Measurements from ENCODE around the gene NPHP1.
"Not testable (repeated sequence)": the region's sequence is repeated elsewhere in the genome, so short reads cannot be mapped to it uniquely, and the experiment has no call there.

Gene NPHP1

DNA sequence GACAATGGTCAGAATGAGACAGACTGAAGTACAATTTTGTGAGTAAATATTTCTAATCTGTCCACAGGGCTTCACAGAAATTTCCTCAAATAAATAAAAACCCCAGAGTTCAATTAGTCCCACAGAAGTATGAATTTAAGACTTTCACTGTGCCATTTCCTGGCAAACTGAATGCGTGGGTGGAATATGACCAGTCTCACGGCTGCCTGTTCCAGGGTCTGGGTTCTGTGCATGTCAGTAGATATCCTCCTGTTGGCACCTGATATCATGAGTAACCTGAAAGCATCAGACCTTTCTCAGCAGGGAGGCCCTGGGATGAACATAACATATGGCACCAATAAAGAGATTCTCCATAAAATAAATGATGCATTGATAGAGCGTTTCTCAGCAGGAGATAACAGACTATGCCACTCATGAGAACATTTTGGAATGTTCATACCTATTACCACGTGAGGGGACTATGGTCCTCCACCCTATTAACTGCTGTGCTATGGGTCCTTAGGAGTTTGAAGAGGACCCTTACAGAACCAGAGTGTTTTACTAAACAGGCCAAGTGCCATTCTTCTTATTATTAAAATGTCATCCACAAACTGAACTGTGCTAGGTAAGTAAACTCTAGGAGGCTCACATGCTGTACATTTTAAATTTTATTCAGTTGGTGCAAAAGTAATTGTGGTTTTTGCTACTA lies 78.6 kb downstream of the NPHP1 start:
- no peak for DNase-seq

DNA sequence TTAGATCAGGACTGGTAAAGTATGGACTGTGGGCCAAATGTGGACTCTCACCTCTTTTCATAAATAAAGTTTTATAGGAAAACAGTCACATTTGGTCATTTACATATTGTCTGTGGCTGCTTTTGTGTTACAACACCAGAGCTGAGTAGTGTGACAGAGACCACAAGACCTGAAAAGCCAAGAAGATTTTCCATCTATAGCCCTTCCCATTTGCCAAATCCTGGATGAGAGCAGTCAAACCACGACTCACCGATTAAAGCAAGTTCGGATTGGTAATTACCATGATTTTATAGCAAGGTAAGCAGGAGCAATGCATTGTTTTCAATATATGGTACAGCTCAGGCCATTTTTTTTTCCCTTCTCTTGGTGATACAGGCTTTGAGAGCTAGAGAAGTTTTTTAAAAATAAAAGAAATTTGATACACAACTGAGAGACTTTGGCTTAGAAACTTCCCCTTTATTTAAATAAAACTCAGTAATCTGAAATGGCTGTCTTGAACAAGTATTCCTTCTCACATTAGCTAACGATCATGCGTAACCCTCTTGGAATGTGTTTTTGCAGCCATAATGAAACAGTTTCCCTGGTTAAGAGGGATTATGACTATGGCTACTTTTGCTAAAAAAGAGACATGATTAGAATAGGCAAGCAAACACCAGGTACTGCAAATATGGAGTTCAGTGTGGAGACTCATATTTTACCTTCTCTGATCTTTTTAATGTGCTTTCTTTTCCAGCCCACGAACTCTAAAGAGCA lies 79.7 kb downstream of the NPHP1 start:
- no peak for DNase-seq

DNA sequence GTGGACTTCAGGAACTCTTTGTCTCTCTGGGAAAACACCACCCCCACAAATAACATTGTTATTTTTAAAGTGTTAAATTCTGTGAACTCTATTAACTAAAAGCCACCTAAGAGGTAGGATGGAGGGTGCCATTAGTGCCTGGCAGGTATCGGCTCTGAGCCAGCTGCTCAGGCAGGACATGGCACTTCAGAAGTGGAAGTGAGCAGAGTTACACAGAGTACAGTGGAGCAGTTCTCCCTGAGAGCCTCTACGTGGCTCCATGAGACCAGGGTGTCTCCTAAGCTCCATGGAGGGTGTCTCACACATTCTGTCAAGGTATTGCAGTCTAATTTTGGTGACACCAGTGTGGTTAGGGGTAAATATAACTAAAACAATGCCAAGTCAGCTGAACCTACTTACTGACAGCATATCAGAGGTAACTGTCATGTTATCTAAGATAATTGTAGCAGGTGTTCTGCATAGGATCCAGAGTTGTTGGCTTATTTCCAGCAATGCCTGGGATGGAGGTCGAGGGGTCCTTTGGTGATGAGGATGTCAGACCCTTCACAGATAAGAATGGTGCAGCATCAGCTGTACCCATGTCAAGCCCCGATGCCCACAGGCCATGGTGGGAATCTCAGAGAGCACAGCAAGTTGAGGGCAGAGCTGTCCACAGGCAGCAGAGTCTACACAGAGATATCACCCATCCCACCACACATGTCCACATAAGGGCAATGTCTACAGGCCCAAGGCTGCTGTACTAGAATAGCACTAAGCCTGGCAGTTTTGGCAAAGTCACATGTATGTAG lies 80.6 kb downstream of the NPHP1 start:
- no peak for DNase-seq

DNA sequence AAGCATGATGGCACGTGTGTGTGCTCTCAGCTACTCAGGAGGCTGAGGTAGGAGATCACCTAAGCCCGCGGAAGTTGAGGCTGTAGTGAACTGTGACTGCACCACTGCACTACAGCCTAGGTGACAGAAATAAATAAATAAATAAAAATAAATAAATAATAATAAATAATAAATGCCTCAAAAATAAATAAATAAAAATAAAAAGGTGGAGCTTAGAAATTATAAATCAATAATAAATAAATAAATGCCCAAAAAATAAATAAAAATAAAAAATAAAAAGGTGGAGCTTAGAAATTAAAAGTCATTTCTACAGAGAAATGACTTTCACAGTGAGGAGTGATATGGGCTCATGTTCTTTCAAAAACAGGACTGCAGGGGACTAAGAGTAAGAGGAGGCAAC lies 83.2 kb downstream of the NPHP1 start:
- DNase-seq: no peak

DNA sequence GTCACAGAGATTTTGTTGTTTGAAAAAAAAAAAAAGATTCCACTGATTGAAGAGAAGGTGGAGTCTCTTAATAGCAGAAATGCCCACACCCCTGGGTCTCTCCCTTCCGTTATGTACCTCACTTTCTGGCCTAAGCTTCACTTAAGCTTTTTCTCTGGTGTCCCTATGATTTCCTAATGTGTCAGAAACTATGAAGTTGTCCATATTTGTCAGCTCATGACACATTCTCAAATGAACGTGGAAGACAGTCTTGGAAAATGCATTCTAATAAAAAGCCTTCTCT lies 83.8 kb downstream of the NPHP1 start:
- no peak for DNase-seq

DNA sequence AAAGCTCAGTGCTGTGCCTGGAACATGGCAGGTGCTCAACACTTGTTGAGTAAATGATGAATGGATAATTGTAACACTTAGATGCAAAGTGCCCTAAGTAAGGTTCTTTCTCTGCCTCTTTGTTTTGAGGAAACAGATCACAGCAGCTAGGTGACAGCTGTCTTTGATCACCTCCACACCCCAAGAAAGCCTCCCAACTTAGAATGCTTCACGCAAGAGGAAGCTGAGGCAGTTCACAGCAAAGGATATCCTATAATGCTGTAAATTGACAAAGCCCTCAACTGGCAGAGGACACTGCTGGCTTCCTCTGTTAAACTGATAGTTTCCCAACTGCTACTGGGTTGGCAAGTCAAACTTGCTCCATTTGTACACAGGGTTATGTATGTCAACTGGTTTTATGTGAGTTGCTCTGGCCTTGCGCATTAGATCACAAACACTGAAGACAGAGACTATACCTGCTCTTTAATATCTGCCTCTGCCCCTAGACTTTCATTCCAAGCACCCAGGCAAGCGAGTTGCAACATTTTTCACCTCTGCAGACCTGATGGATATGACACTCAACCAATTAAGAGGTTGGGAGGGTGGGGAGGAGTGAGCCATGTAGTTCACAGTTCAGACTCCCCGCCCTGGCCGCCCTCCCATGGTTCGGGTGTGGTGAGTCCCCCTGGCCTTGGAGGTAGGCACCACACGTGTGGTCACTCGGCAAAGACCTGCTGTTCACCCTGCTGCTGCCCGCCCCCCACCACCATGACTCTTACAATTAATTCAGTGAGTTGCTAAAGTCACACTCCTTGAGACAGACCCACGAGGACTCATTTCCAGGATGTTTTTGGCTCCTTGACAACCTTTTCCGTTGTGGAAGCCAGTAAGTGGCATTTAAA lies 84.4 kb downstream of the NPHP1 start:
- DNase-seq: no peak

DNA sequence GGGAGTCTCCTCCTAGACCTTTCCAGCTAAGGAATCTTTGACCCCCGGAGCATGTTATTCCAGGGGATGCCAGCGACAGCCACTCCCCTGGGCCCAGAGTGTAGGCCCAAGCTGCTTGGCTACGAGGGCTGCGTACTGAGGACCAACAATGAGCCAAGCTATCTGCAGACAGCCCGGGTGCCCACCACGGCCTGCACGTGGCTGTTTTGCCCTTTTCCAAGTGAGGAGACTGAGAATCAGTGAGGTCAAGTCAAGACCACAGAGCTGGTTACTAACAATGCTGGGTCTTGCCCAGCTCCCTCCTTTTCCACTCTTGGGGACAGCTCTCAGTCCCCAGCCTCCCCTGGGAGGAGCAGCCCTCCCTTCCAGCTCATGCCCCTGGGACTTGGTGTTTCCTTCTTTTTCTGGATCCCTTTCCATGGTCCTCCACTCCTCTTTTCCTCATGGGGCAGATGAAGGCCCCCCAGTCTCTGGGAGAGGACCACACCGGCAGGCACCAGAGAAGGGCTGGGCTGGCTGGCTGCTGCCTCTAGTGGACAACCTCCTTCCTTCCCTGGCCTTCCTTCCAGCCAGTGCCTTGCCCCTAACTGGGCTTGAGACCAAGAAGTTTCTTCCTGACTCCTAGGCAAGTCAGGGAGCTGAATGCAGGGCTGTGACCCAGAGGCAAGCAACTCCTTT lies 88.6 kb downstream of the NPHP1 start:
- no peak for DNase-seq

DNA sequence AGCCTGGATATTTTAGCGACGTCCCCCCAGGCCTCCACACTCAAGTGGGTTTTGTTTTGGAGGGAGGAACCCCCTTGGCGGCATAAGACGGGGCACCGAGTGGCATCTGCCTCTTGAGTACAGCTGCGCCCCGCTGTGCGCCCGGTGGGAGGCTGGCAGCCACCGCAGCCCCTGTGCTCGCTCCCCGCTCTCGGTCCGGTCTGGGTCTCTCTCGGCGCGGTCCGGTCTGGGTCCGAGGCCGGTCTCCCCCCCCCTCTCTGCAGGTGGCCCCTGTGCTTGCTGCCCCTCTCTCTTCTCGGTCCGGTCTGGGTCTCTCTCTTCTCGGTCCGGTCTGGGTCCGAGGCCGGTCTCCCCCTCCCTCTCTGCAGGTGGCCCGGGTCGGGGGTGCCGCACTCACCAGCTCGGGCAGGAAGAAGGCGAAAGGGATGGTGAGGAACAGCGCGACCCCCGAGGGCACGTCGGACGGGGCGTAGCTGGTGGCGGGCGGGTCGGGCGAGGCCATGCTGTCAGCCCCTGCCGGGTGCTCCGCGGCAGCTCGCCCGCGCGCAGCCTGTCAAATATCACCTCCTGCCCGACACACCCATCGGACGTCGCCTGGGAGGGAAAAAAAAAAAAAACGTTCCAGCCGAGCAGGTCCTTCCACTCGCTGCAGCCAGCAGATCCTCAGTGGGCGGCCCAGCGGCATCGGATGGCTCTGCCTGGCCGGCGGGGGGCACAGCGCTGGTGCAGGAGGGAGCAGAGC lies 89.4 kb downstream of the NPHP1 start, which contains the start of gene MALL:
TSS of gene MALL (minus strand) at position 532 of the 742 bp plus-strand sequence. CDS start at position 502, 30 bp downstream.
- no peak for DNase-seq

DNA sequence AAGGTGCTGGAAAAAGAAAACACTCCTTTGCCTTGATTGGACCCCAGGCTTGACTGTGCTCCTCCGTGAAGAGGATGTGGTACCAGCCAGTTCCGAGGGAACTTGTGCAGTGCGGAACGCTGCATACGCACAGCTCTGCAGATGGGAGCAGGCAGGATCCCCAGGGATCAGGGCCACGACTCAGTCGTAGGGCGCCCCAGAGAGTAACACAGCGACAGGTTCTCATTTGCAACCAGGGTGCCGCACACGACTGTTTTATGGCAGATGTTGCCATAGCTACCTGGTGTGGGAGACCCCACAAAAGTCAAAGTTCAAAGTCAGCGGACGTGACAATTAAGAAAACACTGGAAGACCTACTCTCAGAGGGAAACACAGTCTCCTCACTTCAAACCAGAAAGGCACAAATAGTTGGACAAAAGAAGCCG lies 90.0 kb downstream of the NPHP1 start:
- DNase-seq: no peak

DNA sequence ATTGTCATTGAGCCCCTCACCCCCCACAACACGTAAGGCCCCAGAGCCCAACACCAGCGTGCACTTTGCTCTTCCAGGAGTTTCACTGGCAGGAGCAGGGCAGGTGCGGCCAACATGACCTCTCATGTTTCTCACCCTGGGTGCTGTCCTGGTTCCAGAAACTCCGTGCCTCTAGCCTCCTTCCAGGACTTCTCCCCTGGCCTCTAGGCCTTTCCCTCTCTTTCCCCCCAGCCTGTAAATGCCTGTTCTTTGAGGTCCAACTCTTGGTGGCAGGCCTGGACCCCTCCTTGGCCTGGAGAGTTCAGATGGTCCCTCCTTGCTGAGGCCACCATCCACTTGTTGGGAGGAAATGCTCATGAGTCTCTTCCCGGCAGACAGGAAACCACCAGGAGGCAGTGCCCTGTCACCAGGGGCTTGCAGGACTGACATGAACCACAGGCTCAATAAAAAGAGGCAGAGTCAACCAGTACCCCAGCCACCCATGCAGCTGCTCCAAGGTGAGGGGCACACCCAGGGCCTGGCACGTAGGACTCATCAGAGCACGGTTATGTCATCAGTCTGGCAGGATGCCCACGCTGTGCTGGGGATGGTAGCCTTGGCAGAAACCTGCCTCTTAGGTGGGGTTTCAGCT lies 90.7 kb downstream of the NPHP1 start:
- DNase-seq: no peak

DNA sequence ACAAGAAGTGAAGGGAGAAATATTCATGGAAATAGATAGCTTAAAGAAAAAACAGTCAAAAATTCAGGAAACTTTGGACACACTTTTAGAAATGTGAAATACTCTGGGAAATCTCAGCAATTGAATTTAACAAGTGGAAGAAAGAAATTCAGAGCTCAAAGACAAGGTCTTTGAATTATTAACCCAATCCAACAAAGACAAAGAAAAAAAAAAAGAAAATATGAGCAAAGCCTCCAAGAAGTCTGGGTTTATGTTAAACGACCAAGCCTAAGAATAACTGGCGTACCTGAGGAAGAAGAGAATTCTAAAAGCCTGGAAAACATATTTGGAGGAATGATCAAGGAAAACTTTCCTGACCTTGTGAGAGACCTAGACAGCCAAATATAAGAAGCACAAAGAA lies 96.5 kb downstream of the NPHP1 start:
- not testable (repeated sequence) for DNase-seq

DNA sequence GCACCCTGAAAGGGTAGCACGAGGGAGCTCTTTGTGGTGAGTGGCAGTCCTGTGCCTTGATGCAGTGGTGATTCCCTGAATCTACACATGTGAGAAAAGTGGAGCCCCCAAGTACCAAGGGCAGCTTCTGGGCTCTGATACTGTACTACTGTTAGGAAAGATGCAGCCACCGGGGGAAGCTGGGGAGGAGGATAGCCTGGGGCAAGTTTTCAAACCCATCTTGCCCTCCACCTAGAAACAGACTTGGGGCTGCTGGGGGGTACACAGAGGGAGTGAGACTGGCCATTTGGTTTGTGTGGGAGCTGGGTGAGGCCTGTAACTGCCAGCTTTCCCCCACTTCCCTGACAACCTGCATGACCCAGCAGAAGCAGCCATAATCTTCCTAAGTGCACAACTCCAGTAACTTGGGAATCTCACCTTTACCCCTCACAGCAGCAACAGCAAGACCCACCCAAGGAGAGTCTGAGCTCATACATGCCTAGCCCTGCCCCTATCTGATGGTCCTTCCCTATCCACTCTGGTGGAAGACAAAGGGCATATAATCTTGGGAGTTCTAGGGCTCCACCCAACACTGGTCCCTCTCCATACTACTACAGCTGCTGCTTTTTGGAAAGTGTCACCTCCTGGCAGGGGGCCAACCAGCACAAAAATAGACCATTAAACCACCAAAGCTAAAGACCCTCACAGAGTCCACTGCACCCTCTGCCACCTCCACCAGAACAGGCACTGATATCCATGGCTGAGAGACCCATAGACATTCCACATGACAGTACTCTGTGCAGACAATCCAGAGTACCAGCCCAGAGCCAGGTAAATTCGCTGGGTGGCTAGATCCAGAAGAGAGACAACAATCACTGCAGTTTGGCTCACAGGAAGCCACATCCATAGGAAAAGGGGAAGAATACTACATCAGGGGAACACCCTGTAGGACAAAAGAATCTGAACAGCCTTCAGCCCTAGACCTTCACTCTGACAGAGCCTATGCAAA lies 97.4 kb downstream of the NPHP1 start:
- DNase-seq: no peak

DNA sequence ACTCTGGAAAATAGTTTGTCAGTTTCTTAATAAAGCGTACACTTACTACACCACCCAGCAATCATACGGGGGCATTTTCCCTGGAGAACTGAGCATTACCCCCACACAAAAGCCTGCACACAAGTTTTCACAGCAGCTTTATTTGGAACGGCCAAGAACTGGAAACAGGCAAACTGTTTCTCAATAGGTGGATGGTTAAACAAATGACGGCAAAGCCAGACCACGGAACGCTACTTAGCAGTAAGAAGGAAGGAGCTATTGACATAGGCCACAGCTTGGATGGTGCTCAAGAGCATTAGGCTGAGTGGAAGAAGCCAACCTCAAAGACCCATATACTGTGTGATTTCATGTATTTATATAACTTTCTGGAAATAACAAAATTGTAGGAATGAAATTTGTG lies 98.2 kb downstream of the NPHP1 start:
- no peak for DNase-seq

DNA sequence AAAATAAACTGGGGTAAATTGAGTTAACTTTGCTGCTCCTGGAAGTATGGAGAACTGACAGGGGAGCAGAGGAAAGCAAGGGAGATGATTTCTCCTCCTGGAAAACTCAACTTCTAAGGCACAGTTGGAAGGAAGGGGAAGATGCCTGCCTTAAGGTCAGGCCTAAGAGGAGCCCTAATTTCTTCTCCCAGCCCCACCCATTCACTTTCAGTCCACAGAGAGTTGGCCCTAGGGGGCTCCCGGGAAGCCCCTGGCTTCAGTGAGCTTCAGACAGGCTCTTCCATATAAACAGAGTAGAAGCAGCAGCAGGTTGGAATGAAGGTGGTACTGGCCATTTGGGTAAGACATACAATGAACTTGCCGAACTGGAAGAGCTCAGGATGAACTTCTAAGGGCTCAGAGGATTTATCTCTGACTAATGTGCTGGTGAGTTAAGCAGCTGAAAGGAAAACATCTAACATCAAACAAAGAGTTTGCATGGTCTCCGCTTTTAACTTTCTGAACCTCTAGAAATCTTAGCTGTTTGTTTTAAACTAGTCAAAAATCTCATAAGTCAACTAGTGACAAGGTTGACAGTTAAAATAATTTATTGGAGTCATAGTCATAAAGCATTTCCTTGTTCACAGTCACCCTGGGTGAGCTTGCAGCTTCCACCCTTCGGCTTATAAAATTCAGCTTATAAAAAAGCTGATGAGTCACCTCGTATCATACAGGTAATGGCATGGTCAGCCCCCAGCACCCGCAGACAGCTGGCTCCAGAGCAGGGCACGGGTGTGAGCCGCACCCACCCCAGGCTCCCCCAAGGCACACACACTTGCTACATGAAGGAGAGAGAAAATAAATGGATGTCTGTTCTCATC lies 99.0 kb downstream of the NPHP1 start:
- no peak for DNase-seq

DNA sequence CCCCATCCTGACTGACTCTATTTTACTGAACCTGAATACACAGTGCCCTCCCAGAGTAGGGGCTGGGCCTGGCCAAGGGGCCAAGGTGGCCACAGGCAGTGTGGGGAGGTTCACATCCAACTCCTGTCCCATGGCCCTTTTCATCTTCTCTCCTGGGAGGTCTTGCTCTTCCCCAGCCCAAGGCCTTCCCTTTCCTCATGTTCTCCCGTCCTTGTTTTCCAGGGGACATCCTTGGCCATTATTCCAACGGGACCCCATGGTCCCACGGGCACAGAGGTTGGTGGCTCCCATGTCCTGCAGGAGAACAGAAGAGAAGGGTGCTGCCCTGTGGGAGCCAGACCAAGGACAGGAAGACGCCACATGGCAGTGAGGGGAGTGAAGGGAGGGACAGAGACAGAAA lies 99.6 kb downstream of the NPHP1 start:
- no peak for DNase-seq

DNA sequence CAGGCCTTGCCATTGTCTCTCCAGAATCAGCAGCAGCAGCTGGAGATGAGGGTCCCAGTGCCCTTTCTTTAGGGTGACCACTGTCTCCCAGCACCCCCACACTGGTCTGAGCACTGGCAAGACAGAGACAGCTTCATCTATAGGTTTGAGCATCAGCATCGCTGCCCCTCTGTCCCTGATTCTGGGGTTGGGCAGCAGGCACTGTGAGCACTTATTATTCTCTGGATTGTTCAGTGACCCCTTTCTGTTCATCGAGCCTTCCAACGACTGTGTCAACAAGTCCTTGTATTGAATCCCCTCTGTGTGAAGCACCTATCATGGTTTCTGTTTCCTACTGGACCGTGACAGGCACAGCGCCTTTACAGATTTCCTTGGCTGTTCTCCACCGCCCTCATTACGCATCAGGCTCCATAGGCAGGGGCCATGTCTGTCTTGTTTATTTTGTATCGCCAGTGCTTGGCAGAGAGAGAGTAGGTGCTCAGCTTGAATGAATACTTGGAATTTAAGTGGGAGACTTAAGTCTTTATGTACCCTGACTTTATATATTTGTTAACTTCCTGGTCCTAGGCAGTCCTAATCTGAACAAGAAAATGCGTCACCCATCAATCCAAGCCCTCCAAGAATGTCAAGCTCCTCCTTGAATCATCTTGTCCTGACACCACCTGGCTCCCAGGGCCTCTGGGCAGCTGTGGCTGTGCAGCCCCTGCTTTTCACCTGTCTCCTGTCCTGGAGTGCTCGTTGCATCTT lies 100.6 kb downstream of the NPHP1 start:
- no peak for DNase-seq

DNA sequence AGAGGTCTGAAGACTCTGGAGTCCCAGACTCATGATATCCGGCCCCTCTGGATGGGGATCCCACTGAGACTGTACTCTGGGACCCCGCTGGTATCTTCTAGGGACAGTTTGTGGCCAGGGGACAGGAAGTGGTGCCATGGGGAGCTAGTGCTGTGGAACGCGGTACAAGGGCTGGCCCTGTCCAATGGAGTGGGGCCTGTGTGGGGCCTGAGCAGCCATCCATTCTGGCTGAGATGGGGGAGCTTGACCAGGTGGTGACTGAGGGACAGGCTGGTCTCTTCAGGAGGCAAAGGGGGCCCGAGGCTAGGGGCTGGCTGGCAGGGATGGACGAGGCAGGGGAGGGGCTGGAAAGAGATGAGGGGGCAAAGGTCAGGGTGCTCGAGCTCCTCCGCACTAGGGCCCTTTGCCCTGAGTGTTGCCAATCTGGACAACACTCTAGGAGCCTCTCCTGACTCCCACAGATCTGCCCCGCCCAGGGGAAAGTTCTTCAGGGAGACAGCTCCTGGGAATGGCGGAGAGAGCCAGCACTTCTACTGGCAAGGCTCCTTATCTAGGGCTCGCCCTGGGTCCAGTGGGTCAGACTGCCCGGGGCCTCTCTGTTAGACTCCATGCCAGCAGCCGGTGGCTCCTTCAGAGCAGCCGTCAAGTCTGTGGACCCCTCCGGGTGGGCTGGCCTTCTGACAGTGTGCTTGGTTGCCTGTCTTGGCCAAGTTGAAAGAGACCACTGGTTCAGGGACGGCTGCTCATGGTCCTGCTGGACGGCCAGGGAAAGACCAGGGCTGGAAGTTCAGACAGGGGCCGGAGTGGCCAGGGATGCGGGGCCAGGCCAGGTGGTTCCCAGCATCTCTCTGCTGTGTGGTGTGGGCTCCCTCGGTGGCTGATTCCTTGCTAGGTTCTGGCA lies 101.5 kb downstream of the NPHP1 start:
- no peak for DNase-seq
